Measurements from ENCODE around the gene KCNJ16. TPM values are rescaled to one million over a fixed set of nuclear protein-coding genes. Genes with fewer than 3 reads are reported as not detected.

Gene KCNJ16
- not detected in 2 replicates for total RNA-seq (2014; rRNA removed)
- percentile 1 among the genes with signal in this experiment for Bru-seq, nascent RNA
- percentile 1 among the genes with signal in this experiment for BruChase-seq, experiment 1, labeled RNA remaining after a 6-hour chase
- percentile 6 among the genes with signal in this experiment for BruChase-seq, experiment 2, labeled RNA remaining after a 2-hour chase
- long read RNA-seq = 0 reads

GRCh38 chr17:70074956-70075355 lies at the start of gene KCNJ16:
Gene KCNJ16, plus strand, starts transcription at chr17:70075225. Its CDS starts 56,863 bp downstream, at chr17:70132088.
- no TSS peak for BruUV-seq (replicated peaks)
- ChIA-PET CTCF (no interaction called here), POLR2A (ENCODE audit: unreplicated experiment) (no interaction called here)
- Histone ChIP-seq H3K9ac (ENCODE audit: low read length) (no peak within 1 kb of the TSS), H2AFZ (ENCODE audit: low read length) (no peak within 1 kb of the TSS), H3K4me2 (ENCODE audit: low read length) (no peak within 1 kb of the TSS), H3K9me2 (replicated peaks; ENCODE audit: low read length) (no peaks in the 10 kb centered on the region), H3K36me3 (ENCODE audit: low read depth, low read length) (no peaks in the 10 kb centered on the region), H3K27ac (ENCODE audit: low read length) (no peak within 1 kb of the TSS), H3K79me2 (ENCODE audit: low read length) (no peaks in the 10 kb centered on the region), H3F3A (ENCODE audit: low read length, unreplicated experiment) (no peaks in the 10 kb centered on the region), H3K9me3 (ENCODE audit: low read length) (no peaks in the 10 kb centered on the region), H4K20me1 (ENCODE audit: low read length) (no peaks in the 10 kb centered on the region), H3K27me3 (ENCODE audit: low read length) (no peaks in the 10 kb centered on the region), H3K4me1 (ENCODE audit: insufficient read depth, low read length) (peaks cover 3% of the 10 kb centered on the region), H3K4me3 (ENCODE audit: low read length) (no peak within 1 kb of the TSS)
- intact Hi-C loops (cut with micrococcal nuclease) = no loop called here
- ATAC-seq (no peak), DNase-seq (no peak)
- no peak for TF ChIP-seq CTCF (conservative IDR thresholded peaks at IDR 0.05; ENCODE audit: low read depth, low read length)
- no peak for TF ChIP-seq EZH2phosphoT487 (IDR thresholded peaks at IDR 0.05; ENCODE audit: borderline replicate concordance, low read length)
- TF ChIP-seq EZH2 (IDR thresholded peaks at IDR 0.05; ENCODE audit: low read length, unreplicated experiment) = no peak

DNA sequence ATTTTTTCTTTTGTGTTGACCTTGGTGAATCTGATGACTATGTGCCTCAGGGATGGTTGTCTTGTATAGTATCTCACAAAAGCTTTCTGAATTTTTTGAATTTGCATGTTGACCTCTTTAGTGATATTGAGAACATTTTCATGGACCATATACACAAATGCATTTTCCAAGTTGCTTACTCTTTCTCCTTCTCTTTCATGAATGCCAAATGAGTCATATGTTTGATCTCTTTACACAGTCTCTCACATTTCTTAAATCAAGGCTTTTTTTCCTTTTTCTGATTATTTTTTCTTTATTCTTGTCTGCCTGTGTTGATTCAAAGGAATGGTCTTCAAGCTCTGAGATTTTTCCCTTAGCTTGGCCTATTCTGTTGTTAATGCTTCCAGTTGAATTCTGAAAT lies 46.6 kb upstream of the KCNJ16 start:
- no peaks in the 10 kb centered on the region for H3F3A ChIP-seq (ENCODE audit: low read length, unreplicated experiment)
- H2AFZ ChIP-seq (ENCODE audit: low read length) = no peak overlapping the region
- intact Hi-C loops (cut with micrococcal nuclease) = loop anchor here (5.0 kb wide), 1 partner anchor 109 kb away; no protein-coding TSS in a partner anchor
- TF ChIP-seq EZH2phosphoT487 (IDR thresholded peaks at IDR 0.05; ENCODE audit: borderline replicate concordance, low read length) = no peak
- no peak for TF ChIP-seq CTCF (conservative IDR thresholded peaks at IDR 0.05; ENCODE audit: low read depth, low read length)
- TF ChIP-seq EZH2 (IDR thresholded peaks at IDR 0.05; ENCODE audit: low read length, unreplicated experiment) = no peak
- no peaks in the 10 kb centered on the region for H4K20me1 ChIP-seq (ENCODE audit: low read length)
- H3K4me3 ChIP-seq (ENCODE audit: low read length) = no peak overlapping the region
- CTCF ChIA-PET = no interaction called here
- no peaks in the 10 kb centered on the region for H3K27me3 ChIP-seq (ENCODE audit: low read length)
- no peaks in the 10 kb centered on the region for H3K4me1 ChIP-seq (ENCODE audit: insufficient read depth, low read length)
- H3K36me3 ChIP-seq (ENCODE audit: low read depth, low read length) = no peaks in the 10 kb centered on the region
- no peak overlapping the region for H3K4me2 ChIP-seq (ENCODE audit: low read length)
- H3K79me2 ChIP-seq (ENCODE audit: low read length) = no peaks in the 10 kb centered on the region
- no peak overlapping the region for H3K27ac ChIP-seq (ENCODE audit: low read length)
- H3K9ac ChIP-seq (ENCODE audit: low read length) = no peak overlapping the region
- no peaks in the 10 kb centered on the region; the same call in 1 of the 2 replicates for H3K9me3 ChIP-seq (ENCODE audit: low read length)
- POLR2A ChIA-PET (ENCODE audit: unreplicated experiment) = no interaction called here
- no peaks in the 10 kb centered on the region for H3K9me2 ChIP-seq (replicated peaks; ENCODE audit: low read length)
- ATAC-seq = peak; percentile 74
- BruUV-seq (replicated peaks) = no TSS peak
- DNase-seq = no peak

DNA sequence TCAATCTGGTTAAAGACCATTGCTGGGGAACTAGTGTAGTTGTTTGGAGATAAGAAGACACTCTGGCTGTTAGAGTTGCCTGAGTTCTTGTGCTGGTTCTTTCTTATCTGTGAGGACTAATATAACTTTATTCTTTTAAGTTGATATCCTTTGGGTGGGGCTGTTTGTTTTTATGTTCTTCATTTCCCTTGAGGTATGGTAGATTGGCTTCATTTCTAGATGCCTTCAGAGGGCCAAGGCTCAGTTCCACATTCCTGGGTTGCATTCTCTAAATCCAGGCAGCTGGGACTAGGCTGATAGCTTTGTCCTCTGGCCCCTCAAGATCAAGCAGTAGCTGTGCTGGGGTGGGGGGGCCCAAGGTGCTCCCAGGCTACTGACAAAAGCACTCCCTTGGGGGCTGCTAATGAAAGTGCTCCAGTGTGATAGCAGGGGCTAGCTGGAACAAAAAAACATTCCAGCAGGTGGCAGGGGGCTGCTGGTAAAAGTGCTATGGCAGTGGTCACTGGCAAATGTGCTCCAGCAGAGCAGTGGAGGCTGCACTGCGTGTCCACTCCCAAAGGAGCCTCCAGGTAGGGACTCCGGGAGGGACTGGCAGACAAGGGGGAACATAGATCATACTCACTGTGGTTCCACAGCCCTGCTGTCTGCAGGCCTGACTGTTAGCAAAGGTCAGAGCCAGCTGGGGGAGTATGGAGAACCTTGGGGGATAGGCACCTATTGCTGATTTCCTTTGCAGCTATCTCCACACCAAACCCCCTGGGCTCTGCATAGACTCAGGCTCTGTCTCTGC lies 45.9 kb upstream of the KCNJ16 start:
- POLR2A ChIA-PET (ENCODE audit: unreplicated experiment) = no interaction called here
- no peak for TF ChIP-seq CTCF (conservative IDR thresholded peaks at IDR 0.05; ENCODE audit: low read depth, low read length)
- no peak for TF ChIP-seq EZH2phosphoT487 (IDR thresholded peaks at IDR 0.05; ENCODE audit: borderline replicate concordance, low read length)
- TF ChIP-seq EZH2 (IDR thresholded peaks at IDR 0.05; ENCODE audit: low read length, unreplicated experiment) = no peak
- CTCF ChIA-PET = no interaction called here

More for the DNA sequence above, 45.9 kb upstream of the KCNJ16 start:
- H3K9ac ChIP-seq (ENCODE audit: low read length) = no peak overlapping the region
- H3K9me2 ChIP-seq (replicated peaks; ENCODE audit: low read length) = no peaks in the 10 kb centered on the region
- no peak for ATAC-seq
- H3K4me3 ChIP-seq (ENCODE audit: low read length) = no peak overlapping the region
- H2AFZ ChIP-seq (ENCODE audit: low read length) = no peak overlapping the region
- no peaks in the 10 kb centered on the region for H3K36me3 ChIP-seq (ENCODE audit: low read depth, low read length)
- no peaks in the 10 kb centered on the region for H4K20me1 ChIP-seq (ENCODE audit: low read length)
- DNase-seq = no peak
- no peaks in the 10 kb centered on the region for H3K4me1 ChIP-seq (ENCODE audit: insufficient read depth, low read length)
- no peak overlapping the region for H3K4me2 ChIP-seq (ENCODE audit: low read length)
- H3K79me2 ChIP-seq (ENCODE audit: low read length) = no peaks in the 10 kb centered on the region
- H3K27ac ChIP-seq (ENCODE audit: low read length) = no peak overlapping the region
- no peaks in the 10 kb centered on the region for H3K27me3 ChIP-seq (ENCODE audit: low read length)
- H3K9me3 ChIP-seq (ENCODE audit: low read length) = no peaks in the 10 kb centered on the region; the same call in 1 of the 2 replicates
- intact Hi-C loops (cut with micrococcal nuclease) = loop anchor here (5.0 kb wide), 1 partner anchor 108 kb away; no protein-coding TSS in a partner anchor
- BruUV-seq (replicated peaks) = no TSS peak
- no peaks in the 10 kb centered on the region for H3F3A ChIP-seq (ENCODE audit: low read length, unreplicated experiment)
